Stimulated activated CD8-positive, alpha-beta memory T cell treated with anti-CD3 and anti-CD28 coated beads, Interleukin-7, amount 100 ng/mL, for 48 hours (primary cell): Measurements from ENCODE around the gene BRD4.

ENCODE experiments used
- DNase-seq, 2 donors: peaks; one replicate each; pipeline ENCODE4 v3.0.0-alpha.2; 2020; ENCODE audit warnings: low read depth in 1 of 2; ENCODE audit errors: extremely low read depth in 1 of 2

The BRD4 gene

GRCh38 chr19:15197275-15197941 lies 134.9 kb downstream of the BRD4 start:
- DNase-seq: no peak

GRCh38 chr19:15196360-15197005 lies 135.9 kb downstream of the BRD4 start:
- DNase-seq: no peak

DNA sequence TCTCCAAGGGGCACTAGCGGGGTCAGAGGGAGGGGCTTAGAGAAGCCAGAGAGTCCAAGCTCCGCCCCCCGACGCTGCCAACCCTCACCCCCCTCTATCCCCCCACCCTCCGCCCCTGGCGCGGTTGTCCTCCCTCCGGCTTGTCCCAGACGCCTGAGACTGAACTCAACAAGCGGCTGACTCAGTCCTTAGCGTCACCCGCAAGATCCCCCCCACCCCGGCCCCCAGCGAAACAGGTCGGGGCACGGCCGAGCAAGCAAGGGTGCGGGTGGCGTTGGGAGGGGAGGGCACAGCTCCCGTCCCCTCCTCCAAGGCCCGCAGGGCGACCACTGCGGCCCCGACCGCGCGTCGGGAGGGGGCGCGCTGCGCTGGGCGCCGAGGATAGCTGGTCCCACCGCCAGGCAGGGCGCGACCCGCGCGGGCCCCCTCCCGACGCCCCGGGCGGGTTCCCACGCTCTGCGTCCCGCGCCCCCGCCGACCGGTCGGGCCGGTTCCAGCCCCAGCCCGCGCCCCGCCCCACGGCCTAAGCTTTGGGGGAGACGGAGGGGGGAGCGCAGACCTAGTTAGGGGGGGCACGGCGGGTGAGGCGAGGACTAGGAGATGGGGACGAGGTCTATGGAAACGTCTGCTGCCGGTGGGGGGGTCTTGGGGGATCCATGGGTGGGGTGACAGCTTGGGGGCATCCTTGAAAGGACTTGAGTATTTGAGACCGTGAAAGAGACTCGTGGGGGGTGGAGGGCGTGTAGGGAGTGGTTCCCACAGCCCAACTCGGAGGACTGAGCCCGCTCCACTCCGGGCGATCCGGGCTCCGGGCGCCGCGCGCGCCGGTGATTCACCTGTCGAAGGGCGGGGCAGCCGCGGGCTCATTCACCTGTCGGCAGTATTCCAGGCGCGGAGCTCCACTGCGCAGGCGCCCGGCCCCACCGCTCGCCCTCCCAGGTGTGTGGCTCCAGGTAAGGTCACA lies 136.7 kb downstream of the BRD4 start:
- DNase-seq: no peak

- no peak for DNase-seq
Measured at GRCh38 chr19:15194938-15195337, 137.4 kb downstream of the BRD4 start.

- no peak for DNase-seq
Measured at GRCh38 chr19:15191982-15192381, 140.4 kb downstream of the BRD4 start.

DNA sequence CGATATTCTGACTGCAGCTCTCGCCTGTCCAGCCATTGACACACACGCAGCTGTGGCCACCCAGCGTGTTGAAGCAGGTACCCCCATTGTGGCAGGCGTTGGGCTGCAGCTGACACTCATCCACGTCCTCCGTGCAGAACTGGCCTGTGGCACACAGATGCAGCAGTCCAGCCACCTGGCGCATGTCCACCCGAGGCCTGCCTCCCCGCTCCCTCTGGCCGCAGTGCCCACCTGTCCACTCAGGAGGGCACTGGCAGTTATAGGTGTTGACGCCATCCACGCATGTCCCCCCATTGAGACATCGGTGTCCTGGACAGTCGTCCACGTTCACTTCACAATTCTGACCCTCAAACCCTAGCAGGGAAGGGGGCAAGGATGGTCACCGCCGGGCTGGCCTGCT lies 140.8 kb downstream of the BRD4 start:
- no peak for DNase-seq

GRCh38 chr19:15188851-15189250 lies 143.5 kb downstream of the BRD4 start:
- DNase-seq: no peak

DNA sequence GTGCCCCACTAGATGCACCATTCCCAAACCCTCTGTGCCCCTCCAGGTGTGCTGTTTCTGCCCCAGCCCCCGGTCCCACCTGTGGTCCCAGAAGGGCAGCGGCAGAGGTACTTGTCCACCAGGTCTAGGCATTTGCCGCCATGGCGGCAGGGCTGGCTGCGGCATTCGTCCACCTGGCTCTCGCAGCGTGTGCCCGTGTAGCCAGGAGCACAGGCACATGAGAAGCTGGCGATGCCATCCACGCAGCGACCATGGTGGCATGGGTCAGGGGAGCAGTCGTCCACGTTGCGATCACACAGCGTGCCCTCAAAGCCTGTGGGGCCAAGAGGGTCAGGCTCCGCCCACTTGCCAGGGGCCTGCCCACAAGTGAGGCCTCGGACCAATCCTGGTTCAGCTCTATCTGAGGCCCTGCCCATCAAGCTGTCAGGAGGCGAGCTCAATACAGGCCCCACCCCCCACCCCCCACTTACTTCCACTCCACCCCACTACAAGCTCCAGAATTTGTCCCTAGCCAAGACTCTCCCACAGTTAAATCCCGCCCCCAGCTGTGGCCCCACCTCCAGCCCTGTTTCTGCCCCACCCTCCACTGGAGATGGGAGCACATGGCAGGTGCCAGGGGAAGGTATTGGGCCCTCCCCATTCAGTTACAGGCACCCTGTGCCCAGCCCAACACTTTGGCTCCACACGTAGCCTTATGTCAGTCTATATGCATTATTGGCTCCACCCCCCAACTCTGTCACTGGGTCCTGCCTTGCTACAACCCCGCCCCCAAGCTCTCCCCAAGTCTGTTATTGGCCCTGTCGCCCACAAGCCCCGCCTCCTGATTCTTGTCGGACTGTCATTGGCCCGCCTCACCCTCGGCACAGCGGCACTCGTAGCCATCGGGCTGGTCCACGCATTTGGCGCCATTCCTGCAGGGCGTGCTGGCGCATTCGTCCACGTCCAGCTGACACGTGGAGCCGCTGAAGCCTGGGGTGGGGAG lies 145.0 kb downstream of the BRD4 start:
- DNase-seq: no peak
